NCI-H2227 (cell line): Measurements from ENCODE around the gene KIRREL3.

Source experiments
- DNase-seq: peaks from one replicate; lab custom pipeline; 2025; ENCODE audit not compliant: unreplicated experiment; lab: John Stamatoyannopoulos, UW

KIRREL3 gene

GRCh38 chr11:126646701-126647557 lies 353.6 kb downstream of the KIRREL3 start:
- DNase-seq: no peak

DNA sequence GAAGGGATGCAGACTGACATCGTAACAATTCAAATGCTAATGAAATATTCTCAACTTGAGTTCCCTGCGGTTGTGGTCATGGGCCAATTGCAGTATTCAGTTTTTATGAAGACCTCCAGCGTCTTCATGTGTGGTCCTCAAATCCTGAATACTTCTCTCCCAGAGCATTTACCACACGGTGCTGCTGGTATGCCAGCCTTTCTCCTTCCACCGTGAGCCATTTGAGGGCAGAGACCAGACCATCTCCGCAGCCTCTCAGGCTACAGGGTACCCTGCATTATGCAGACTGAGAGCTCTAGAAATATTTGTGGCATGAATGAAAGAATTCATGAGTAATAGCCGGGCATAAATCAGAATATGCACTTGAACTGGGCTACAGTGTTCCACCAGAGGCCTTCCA lies 355.4 kb downstream of the KIRREL3 start:
- no peak for DNase-seq

DNA sequence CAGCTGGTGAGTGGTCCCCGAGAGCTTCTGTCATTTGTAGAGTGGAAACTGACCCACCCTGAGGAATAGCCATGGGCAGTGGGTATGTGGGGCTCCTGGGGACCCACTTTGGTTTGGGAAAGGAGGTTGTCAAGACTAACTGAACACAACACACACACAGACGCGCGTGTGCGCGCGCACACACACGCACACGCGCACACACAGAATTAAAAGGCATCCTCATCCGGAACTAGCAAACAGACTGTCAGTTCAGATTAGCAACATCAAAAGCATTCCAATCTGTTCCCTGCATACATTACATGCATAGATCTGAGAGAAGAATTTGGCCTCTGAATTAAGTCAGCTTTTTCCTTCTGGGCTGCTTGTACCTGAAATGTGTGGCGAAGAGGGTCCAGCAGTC lies 360.4 kb downstream of the KIRREL3 start:
- DNase-seq: no peak

- DNase-seq: no peak
These were observed 360.9 kb downstream of the KIRREL3 start for GRCh38 chr11:126639692-126640091.

GRCh38 chr11:126638648-126639047 lies 361.9 kb downstream of the KIRREL3 start:
- no peak for DNase-seq

GRCh38 chr11:126637795-126638175 lies 362.8 kb downstream of the KIRREL3 start:
- no peak for DNase-seq

- no peak for DNase-seq
These were observed 363.4 kb downstream of the KIRREL3 start for GRCh38 chr11:126636911-126637794.

DNA sequence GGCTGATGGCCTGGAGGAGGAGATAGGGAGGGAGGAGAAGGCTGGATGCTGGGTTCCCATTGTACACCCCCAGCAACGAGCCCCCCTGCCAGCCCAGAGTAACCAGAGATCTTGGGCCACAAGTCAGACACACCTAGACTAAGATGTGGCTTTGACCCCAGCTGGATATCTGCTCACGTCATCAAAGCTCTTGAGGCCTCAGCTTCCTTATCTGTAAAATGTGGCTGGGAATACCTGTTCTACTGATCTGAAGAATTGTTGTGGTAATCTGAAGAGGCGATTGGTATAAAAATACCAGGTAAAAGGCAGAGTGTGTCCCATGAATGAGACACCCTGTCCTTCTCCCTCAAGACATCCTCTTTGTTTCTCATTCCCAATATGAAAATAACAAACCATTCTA lies 365.1 kb downstream of the KIRREL3 start:
- DNase-seq: no peak

DNA sequence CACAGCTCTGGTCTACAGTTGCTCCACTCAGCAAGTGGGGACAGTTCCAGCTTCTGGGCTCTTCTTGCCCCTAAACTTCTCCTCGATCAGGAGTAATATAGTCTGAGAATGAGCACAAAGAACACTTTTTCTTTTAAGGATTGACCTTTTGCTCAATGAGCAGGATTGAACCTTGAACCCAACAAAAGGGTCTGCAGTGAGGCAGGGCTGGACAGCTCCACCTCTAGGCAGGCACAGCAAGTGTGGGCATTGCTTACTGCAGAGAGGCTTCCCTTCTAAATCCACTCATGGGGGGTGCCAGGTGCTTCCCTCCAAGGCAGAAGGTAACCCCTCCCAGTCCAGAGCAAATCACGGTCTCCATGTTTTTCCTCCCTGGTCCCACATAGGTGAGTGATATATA lies 365.6 kb downstream of the KIRREL3 start:
- no peak for DNase-seq

DNA sequence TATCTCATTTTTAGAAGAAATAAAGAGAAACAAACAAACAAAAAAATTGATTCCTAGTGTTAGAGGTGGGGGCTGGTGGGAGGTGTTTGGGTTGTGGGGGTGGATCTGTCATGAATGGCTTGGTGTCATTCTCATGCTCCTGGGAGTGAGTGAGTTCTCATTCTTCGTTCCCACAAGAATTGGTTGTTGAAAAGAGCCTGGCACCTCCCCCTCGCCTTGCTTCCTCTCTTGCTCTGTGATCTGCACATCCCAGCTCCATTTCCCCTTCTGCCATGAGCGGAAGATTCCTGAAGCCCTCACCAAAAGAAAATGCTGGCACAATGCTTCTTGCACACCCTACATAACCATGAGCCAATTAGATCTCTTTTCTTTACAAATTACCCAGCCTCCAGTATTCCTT lies 367.2 kb downstream of the KIRREL3 start:
- no peak for DNase-seq

GRCh38 chr11:126630893-126631798 lies 369.4 kb downstream of the KIRREL3 start:
- DNase-seq: no peak

- DNase-seq: no peak
These were observed 370.1 kb downstream of the KIRREL3 start for GRCh38 chr11:126630488-126630887.

DNA sequence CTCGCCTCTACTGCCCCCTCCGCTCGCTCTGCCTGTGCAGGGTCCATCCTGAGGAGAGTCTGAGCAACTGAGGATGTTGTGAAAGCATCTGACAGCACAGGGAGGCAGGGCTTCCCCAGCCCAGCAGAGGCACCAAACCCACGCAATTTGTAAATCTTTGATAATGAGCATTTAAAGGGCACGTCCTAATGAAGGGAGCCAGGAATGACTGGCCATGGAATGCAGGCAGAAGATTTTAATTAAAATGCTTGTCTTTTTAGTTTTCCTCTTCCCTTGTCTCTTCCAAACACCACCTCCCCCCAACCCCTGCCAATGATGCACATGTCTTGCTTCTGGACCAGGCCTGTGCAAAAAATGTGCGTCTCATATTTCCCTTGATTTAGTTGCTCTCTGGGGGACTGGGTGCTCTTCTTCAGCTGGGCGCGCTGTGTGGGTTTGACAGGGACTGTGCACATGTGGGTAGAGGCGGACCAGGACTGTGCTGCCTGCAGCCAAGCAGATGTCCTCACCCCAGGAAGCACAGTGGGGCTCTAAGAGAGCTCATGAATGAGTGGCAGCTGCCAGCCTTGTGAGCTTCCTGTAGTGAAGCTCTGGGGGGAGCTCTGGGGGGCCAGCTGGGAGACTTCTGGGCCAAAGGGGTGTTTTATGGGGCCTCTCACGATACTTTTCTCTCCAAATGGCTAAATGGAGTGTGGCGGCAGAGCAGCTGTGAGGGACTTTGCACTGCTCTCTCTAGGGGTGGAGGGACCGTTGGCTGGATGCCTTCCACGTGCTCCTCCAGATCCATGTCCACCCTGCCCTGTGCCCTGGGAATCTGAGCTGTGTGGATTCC lies 371.6 kb downstream of the KIRREL3 start:
- DNase-seq: no peak

GRCh38 chr11:126628450-126628789 lies 372.1 kb downstream of the KIRREL3 start:
- DNase-seq: no peak

- no peak for DNase-seq
These were observed 373.1 kb downstream of the KIRREL3 start for GRCh38 chr11:126627421-126627820.

DNA sequence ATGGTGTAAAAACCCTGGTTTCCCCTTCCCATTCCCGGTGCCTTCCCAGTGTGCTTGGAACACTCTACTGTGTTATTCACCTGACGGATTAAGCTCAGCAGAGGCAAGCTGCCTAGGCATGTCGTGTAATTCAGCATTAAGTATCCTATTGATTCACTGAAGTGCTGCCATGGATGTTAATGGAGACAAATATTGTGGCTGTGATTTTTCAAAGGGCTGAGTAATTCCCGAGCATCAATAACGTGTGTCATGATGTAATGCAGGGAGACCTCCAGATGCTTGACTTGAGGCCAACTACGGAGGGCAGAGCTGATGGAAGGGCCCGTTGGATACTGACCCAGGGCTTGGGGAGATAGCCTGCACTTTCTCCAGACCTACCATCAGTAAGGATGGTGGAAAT lies 376.1 kb downstream of the KIRREL3 start:
- no peak for DNase-seq

DNA sequence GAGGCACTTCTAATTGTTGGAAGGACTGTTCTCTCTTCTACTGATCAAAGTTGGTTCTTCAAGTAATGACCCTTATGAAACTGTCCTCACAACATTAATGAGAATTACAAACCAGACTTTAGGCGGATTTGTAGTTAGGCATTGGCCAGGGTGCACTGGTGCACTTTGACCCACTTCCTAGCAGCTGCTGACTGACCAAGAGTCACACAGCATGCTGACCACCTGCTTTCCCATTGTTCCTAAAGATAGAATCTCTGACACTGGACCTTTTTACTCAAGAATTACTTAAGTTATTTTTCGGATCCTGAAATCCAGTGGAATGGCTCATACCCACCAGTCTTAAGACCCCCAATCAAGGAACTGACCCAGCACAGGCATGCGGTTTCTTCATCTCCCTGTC lies 381.1 kb downstream of the KIRREL3 start:
- no peak for DNase-seq

DNA sequence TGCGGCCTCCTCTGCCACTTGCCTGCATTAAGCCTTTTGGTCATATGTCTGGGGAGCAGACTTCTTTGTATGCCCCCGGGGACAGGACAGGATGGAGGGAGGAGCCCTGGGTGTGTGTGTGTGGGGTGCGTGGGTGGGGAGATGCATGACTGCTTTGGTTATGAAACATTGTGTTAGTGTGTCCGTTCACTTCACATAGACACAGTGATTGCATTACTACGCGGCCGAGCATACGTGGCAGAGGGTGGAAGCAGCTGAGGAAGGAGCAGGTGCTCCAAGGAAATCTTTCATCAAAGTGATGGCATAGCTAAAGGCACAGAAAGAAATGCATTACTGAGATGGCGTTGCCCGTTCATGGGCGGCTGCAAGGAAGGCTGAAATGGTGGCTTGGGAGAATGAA lies 384.7 kb downstream of the KIRREL3 start:
- no peak for DNase-seq

DNA sequence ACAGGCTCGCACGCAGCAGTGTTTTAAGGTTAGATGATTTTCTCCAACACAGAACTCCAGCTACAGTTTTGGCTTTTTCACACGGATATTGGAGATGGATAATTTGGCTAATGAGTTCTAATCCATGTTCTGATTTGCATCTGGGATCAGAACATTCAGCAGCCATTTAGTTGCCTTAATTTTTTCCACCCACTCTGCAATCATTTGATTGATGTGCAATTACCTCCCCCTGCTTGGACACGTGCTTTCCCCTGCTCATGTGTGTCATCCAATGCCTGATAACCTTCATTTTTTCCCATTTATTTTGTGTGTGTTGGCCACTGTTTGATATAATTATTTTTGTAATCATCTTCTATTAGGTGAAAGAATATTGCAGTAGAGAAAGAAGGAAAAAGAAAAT lies 387.3 kb downstream of the KIRREL3 start:
- no peak for DNase-seq

DNA sequence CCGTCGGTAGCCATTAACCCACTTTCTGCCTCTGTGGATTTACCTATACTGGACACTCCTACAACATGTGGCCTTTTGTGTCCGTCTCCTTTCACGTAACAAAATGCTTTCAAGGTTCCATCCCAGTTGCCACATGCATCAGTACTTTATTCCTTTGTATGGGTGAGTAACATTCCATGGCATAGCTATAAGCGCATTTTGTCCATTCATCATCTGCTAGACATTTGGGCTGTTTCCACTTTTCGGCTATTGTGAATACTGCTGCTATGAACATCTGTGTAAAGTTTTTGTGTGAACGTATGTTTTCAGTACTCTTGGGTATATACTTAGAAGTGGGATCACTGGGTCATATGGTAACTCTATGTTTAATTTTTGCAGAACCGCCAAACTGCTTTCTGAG lies 387.9 kb downstream of the KIRREL3 start:
- no peak for DNase-seq
